Mesendoderm (in vitro differentiated cells): ENCODE results near the gene IGHMBP2.

Source experiments
- DNase-seq: peaks from one replicate; pipeline ENCODE4 v3.0.0; 2013
- H2AK5ac ChIP-seq: 2 replicates; pipeline ENCODE4 v1.6.1; 2013; ENCODE audit warnings: low read length, inconsistent platforms
- H2BK120ac ChIP-seq: 2 replicates; pipeline ENCODE4 v1.6.1; 2013; ENCODE audit warnings: low read depth, mild to moderate bottlenecking, low read length, moderate library complexity, mixed read lengths
- H2BK15ac ChIP-seq: replicated peaks from 2 replicates; pipeline ENCODE4 v1.6.1; 2013; ENCODE audit warnings: low read depth, mild to moderate bottlenecking, moderate library complexity
- H2BK5ac ChIP-seq: 2 replicates; pipeline ENCODE4 v1.6.1; 2013; ENCODE audit warnings: low read length, inconsistent platforms
- H3K18ac ChIP-seq: 2 replicates; pipeline ENCODE4 v1.6.1; 2013; ENCODE audit warnings: mild to moderate bottlenecking, low read length, mixed read lengths
- H3K23ac ChIP-seq: one replicate; pipeline ENCODE4 v1.6.1; 2013; ENCODE audit warnings: low read length
- H3K27ac ChIP-seq: 2 replicates; pipeline ENCODE4 v1.5.1; 2013; ENCODE audit warnings: low read depth, mild to moderate bottlenecking, inconsistent platforms, low read length, moderate library complexity
- H3K27me3 ChIP-seq: 2 replicates; pipeline ENCODE4 v1.6.1; 2013; ENCODE audit warnings: low read length, control low read depth, mild to moderate bottlenecking, inconsistent platforms; ENCODE audit not compliant: insufficient read depth, poor library complexity
- H3K36me3 ChIP-seq: 2 replicates; pipeline ENCODE4 v1.6.1; 2013; ENCODE audit warnings: low read length, inconsistent platforms; ENCODE audit not compliant: control insufficient read depth, insufficient read depth
- H3K4ac ChIP-seq: one replicate; pipeline ENCODE4 v1.6.1; 2013; ENCODE audit warnings: low read depth, mild to moderate bottlenecking, low read length, moderate library complexity
- H3K4me1 ChIP-seq: 2 replicates; pipeline ENCODE4 v1.6.1; 2013; ENCODE audit warnings: low read depth, low read length, inconsistent platforms; ENCODE audit not compliant: control insufficient read depth
- H3K4me2 ChIP-seq: 2 replicates; pipeline ENCODE4 v1.6.1; 2013; ENCODE audit warnings: low read length
- H3K4me3 ChIP-seq: 2 replicates; pipeline ENCODE4 v1.5.1; 2013; ENCODE audit warnings: mild to moderate bottlenecking, low read length
- H3K56ac ChIP-seq: one replicate; pipeline ENCODE4 v1.6.1; 2013; ENCODE audit warnings: low read length
- H3K79me1 ChIP-seq: 2 replicates; pipeline ENCODE4 v1.6.1; 2013; ENCODE audit warnings: low read length, inconsistent platforms
- H3K79me2 ChIP-seq: 2 replicates; pipeline ENCODE4 v1.6.1; 2013; ENCODE audit warnings: mild to moderate bottlenecking, low read length; ENCODE audit not compliant: control insufficient read depth, insufficient read depth
- H3K9ac ChIP-seq: 2 replicates; pipeline ENCODE4 v1.6.1; 2013; ENCODE audit warnings: low read length, inconsistent platforms
- H4K5ac ChIP-seq: one replicate; pipeline ENCODE4 v1.6.1; 2013; ENCODE audit warnings: low read length
- H4K8ac ChIP-seq: one replicate; pipeline ENCODE4 v1.6.1; 2013; ENCODE audit warnings: low read depth, mild to moderate bottlenecking, control low read depth, low read length, moderate library complexity
- WGBS: extraction: QIAGEN DNeasy Blood & Tissue Kit; methylation state at CpG from one replicate; pipeline ENCODE4 v1.1.7; 2013; ENCODE audit warnings: low lambda C conversion rate, missing lambda C conversion rate; ENCODE audit not compliant: insufficient coverage; ENCODE audit errors: extremely low coverage; 5-methylcytosine and 5-hydroxymethylcytosine counted together

IGHMBP2 gene

DNA sequence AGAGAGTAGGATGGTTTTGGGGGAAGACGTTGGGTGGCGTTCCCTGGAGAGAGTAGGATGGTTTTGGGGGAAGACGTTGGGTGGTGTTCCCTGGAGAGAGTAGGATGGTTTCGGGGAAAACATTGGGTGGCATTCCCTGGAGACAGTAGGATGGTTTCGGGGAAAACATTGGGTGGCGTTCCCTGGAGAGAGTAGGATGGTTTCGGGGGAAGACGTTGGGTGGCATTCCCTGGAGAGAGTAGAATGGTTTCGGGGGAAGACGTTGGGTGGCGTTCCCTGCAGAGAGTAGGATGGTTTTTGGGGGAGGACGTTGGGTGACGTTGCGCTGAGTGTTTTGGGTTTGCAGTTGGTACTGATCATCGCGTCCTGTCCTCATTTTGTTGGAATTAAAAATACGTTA is 28.2 kb downstream of the IGHMBP2 start:
- H3K27me3 ChIP-seq: no peaks in the 10 kb centered on the region
- H4K5ac ChIP-seq: no peak overlapping the region
- H3K18ac ChIP-seq: no peak overlapping the region
- H3K4me1 ChIP-seq: no peaks in the 10 kb centered on the region
- no peak overlapping the region for H3K27ac ChIP-seq
- no peak overlapping the region for H2BK15ac ChIP-seq
- no peak overlapping the region for H3K4ac ChIP-seq
- 100% methylated on average over 4 of the region's 17 CpGs for WGBS
- no peak overlapping the region for H3K4me2 ChIP-seq
- H3K9ac ChIP-seq: no peak overlapping the region
- H3K79me1 ChIP-seq: no peaks in the 10 kb centered on the region
- H3K36me3 ChIP-seq: peaks cover 3% of the 10 kb centered on the region
- no peak for DNase-seq
- no peak overlapping the region for H3K56ac ChIP-seq
- H2BK120ac ChIP-seq: no peak overlapping the region
- H3K23ac ChIP-seq: no peak overlapping the region
- no peaks in the 10 kb centered on the region for H3K79me2 ChIP-seq
- H3K4me3 ChIP-seq: no peak overlapping the region
- H4K8ac ChIP-seq: no peak overlapping the region
- no peak overlapping the region for H2AK5ac ChIP-seq
- H2BK5ac ChIP-seq: no peak overlapping the region

DNA sequence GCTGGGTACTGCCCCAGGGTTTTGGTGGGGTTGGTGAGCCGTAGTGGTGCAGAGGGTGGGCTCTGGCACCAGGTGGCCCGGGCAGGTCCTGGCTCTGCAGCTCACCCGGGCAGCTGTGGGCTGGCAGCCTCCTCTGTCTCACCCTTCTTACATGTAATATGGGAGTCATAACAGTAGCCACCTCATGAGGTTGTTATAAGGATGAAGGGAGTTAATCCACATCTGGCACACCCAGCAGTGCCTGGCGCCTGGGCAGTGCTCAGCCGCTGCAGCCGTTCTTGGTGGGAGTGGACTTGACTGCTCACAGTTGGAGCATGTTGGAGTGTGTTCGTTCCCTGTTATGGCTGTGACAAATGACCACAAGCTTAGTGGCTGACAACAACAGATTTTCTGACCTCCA is 28.7 kb downstream of the IGHMBP2 start:
- WGBS: no CpG with 5 or more reads among the region's 7 CpGs
- Histone ChIP-seq H3K18ac (no peak overlapping the region), H3K79me1 (no peaks in the 10 kb centered on the region), H3K27me3 (no peaks in the 10 kb centered on the region), H2BK120ac (no peak overlapping the region), H3K23ac (no peak overlapping the region), H3K4me1 (no peaks in the 10 kb centered on the region), H4K5ac (no peak overlapping the region), H3K4me3 (no peak overlapping the region), H3K79me2 (no peaks in the 10 kb centered on the region), H3K9ac (no peak overlapping the region), H3K4ac (no peak overlapping the region), H3K27ac (no peak overlapping the region), H3K36me3 (peaks cover 4% of the 10 kb centered on the region), H2BK5ac (no peak overlapping the region), H2AK5ac (no peak overlapping the region), H3K4me2 (no peak overlapping the region), H3K56ac (no peak overlapping the region), H2BK15ac (no peak overlapping the region), H4K8ac (no peak overlapping the region)
- no peak for DNase-seq

DNA sequence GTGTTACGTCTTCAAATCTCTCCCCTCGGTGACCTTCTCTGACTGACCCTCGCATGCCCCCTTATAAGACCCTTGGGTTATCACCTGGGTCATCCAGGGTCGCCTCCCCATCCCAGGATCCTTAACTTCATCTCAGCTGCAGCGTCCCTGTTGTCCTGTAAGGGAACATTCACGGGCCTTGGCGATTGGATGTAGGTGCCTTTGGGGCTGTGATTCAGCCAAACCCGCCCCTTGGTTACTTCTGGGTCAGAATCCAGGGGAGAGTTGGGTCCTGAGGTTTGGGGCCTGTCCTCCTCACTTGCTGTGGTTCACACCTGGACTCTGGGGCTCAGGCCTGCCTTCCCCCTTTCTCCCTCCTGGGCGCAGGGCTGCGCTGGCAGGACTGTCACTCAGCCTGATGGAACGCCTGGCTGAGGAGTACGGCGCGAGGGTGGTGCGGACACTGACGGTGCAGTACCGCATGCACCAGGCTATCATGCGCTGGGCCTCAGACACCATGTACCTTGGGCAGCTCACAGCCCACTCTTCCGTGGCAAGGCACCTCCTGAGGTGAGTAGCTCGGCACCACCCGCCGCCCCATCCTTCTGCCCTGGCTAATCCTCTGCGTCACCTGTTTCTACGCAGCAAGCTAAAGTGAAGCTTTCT is 29.4 kb downstream of the IGHMBP2 start:
- WGBS: no CpG with 5 or more reads among the region's 24 CpGs
- H3K18ac ChIP-seq: no peak overlapping the region
- H3K27me3 ChIP-seq: no peaks in the 10 kb centered on the region
- H3K56ac ChIP-seq: no peak overlapping the region
- H3K4me2 ChIP-seq: no peak overlapping the region
- H2BK15ac ChIP-seq: no peak overlapping the region
- H3K23ac ChIP-seq: no peak overlapping the region
- H3K9ac ChIP-seq: no peak overlapping the region
- H3K4ac ChIP-seq: no peak overlapping the region
- no peak overlapping the region for H2BK5ac ChIP-seq
- peaks cover 5% of the 10 kb centered on the region for H3K36me3 ChIP-seq
- H3K27ac ChIP-seq: no peak overlapping the region
- H3K4me3 ChIP-seq: no peak overlapping the region
- no peak overlapping the region for H2AK5ac ChIP-seq
- H2BK120ac ChIP-seq: no peak overlapping the region
- no peak overlapping the region for H4K5ac ChIP-seq
- H3K79me1 ChIP-seq: no peaks in the 10 kb centered on the region
- no peak for DNase-seq
- H4K8ac ChIP-seq: no peak overlapping the region
- H3K4me1 ChIP-seq: no peaks in the 10 kb centered on the region
- H3K79me2 ChIP-seq: no peaks in the 10 kb centered on the region

DNA sequence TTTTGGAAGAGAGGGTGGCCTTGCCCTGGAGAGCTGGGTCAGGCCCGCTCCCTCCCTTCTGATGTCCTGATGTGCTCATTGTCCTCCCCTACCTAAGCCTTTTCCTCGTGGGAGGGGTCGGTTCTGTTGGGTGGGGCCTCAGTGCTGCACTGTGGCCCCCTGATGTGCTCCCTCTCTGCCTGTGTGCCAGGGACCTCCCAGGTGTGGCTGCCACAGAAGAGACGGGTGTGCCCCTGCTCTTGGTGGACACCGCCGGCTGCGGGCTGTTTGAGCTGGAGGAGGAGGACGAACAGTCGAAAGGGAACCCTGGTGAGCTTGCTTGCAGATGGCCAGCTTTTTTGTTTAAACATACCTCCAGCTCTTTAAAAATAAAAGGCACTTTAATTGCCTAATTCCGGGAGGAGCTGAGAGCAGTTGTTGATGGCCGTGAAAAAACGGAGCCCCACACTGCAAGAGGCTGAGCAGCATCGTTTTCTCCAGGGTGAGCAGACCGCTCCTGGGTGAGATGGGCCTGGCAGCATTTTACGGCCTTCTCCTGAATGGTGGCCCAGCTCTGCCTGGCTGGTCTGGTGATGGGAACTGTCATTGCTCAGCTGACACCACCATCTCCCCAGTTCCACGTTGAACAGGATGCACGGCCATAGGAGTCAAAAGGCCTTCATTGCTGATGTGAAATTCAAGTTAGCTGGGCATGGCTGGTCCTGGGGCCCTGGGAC is 30.1 kb downstream of the IGHMBP2 start:
- Histone ChIP-seq H4K5ac (no peak overlapping the region), H3K9ac (no peak overlapping the region), H3K56ac (no peak overlapping the region), H3K27ac (no peak overlapping the region), H3K4me3 (no peak overlapping the region), H3K4ac (no peak overlapping the region), H3K36me3 (peaks cover 8% of the 10 kb centered on the region), H3K4me1 (no peaks in the 10 kb centered on the region), H3K79me2 (no peaks in the 10 kb centered on the region), H3K23ac (no peak overlapping the region), H4K8ac (no peak overlapping the region), H2BK120ac (no peak overlapping the region), H3K27me3 (no peaks in the 10 kb centered on the region), H3K4me2 (no peak overlapping the region), H2BK15ac (no peak overlapping the region), H3K79me1 (no peaks in the 10 kb centered on the region), H2BK5ac (no peak overlapping the region), H3K18ac (no peak overlapping the region), H2AK5ac (no peak overlapping the region)
- no CpG with 5 or more reads among the region's 17 CpGs for WGBS
- no peak for DNase-seq

DNA sequence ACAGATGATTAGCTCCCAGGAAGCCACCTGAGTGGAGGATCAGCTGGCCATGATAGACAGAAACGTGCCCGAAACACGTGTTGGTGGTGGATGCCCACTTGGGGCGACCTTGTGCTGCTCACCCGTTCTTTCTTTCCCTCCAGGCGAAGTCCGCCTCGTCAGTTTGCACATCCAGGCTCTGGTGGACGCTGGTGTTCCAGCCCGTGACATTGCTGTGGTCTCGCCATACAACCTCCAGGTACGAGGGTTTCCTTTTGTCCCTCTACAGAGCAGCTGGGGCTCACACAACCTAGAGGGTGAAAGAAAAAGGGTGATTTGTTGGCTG is 30.6 kb downstream of the IGHMBP2 start:
- no peak overlapping the region for H3K4ac ChIP-seq
- H2BK5ac ChIP-seq: no peak overlapping the region
- H2AK5ac ChIP-seq: no peak overlapping the region
- no peak overlapping the region for H3K4me3 ChIP-seq
- H3K36me3 ChIP-seq: peaks cover 7% of the 10 kb centered on the region
- H3K79me2 ChIP-seq: no peaks in the 10 kb centered on the region
- no peak overlapping the region for H2BK120ac ChIP-seq
- H3K9ac ChIP-seq: no peak overlapping the region
- H3K4me1 ChIP-seq: no peaks in the 10 kb centered on the region
- H4K5ac ChIP-seq: no peak overlapping the region
- H3K27me3 ChIP-seq: no peaks in the 10 kb centered on the region
- no peaks in the 10 kb centered on the region for H3K79me1 ChIP-seq
- DNase-seq: no peak
- no peak overlapping the region for H3K27ac ChIP-seq
- no peak overlapping the region for H4K8ac ChIP-seq
- no peak overlapping the region for H3K4me2 ChIP-seq
- H3K18ac ChIP-seq: no peak overlapping the region
- WGBS: no CpG with 5 or more reads among the region's 12 CpGs
- H2BK15ac ChIP-seq: no peak overlapping the region
- H3K56ac ChIP-seq: no peak overlapping the region
- H3K23ac ChIP-seq: no peak overlapping the region

DNA sequence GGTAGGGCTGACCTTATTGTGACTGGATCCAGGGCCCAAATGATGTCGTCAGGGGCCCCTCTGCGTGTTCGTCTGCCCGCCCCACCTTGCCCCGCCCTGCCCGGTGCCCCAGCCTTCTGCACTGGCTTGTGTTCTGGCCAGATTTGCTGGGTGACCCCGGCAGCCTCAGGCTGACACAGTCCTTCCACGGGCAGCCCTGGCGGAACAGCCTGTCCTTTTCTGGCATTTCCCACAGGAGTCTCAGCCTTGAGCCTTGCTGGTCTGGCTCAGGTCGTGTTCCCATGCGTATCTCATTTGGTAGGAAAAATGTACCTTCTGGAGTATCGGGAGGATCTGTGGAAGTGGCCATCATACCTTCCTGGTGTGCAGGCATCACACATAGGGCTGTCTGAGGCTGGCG is 31.0 kb downstream of the IGHMBP2 start:
- no peak overlapping the region for H3K56ac ChIP-seq
- WGBS: no CpG with 5 or more reads among the region's 13 CpGs
- no peak overlapping the region for H3K23ac ChIP-seq
- no peak overlapping the region for H3K4me2 ChIP-seq
- H3K4ac ChIP-seq: no peak overlapping the region
- no peak overlapping the region for H2BK5ac ChIP-seq
- no peaks in the 10 kb centered on the region for H3K27me3 ChIP-seq
- no peak overlapping the region for H2AK5ac ChIP-seq
- H3K79me2 ChIP-seq: no peaks in the 10 kb centered on the region
- no peaks in the 10 kb centered on the region for H3K79me1 ChIP-seq
- no peak overlapping the region for H2BK15ac ChIP-seq
- no peaks in the 10 kb centered on the region for H3K4me1 ChIP-seq
- no peak overlapping the region for H3K18ac ChIP-seq
- peaks cover 5% of the 10 kb centered on the region for H3K36me3 ChIP-seq
- H3K27ac ChIP-seq: no peak overlapping the region
- no peak overlapping the region for H2BK120ac ChIP-seq
- no peak overlapping the region for H4K8ac ChIP-seq
- no peak overlapping the region for H4K5ac ChIP-seq
- DNase-seq: no peak
- no peak overlapping the region for H3K9ac ChIP-seq
- H3K4me3 ChIP-seq: no peak overlapping the region
